SK-N-SH (cell line): Measurements from ENCODE around the gene DYNC1H1. TPM values are rescaled to one million over a fixed set of nuclear protein-coding genes. Genes with fewer than 3 reads are reported as not detected.

Experiments used
- CTCF ChIA-PET: fragments of 300-600, 350-600 bp; formaldehyde crosslinking; extraction: SDS; loops from one replicate; lab custom pipeline; 2021; lab: Yijun Ruan, JAX
- POLR2A ChIA-PET: fragments of 350-600 bp; sonication (Branson Sonifier 250); formaldehyde crosslinking; extraction: SDS; loops from one replicate; lab custom pipeline; 2020; ENCODE audit warnings: antibody characterized with exemption, inconsistent platforms; lab: Yijun Ruan, JAX
- DNase-seq: peaks from one replicate; pipeline ENCODE4 v3.0.0; 2012
- H2AFZ ChIP-seq: fragments of 200-600 bp; sonication (generic); 2 replicates; pipeline ENCODE4 v1.8.1; 2016; ENCODE audit warnings: antibody characterized with exemption, mild to moderate bottlenecking, low read depth
- H3F3A ChIP-seq: fragments of 200-600 bp; sonication (generic); replicated peaks from 2 replicates; pipeline ENCODE3; 2016; ENCODE audit warnings: antibody characterized with exemption, mild to moderate bottlenecking; ENCODE audit not compliant: insufficient read depth
- H3K27ac ChIP-seq, 2 experiments: fragments of 200-500 bp in 1 of 2; fragments of 200-600 bp in 1 of 2; sonication (Bioruptor generic) in 1 of 2; sonication (generic), shearing (Covaris generic) in 1 of 2; 2 replicates each; pipeline versions ENCODE4 v1.5.1 to v1.6.1; 2014 to 2016; ENCODE audit warnings: low read depth in 2 of 2, inconsistent platforms in 1 of 2, low read length in 1 of 2, mild to moderate bottlenecking in 1 of 2, mixed read lengths in 1 of 2
- H3K27me3 ChIP-seq: fragments of 200-600 bp; sonication (generic), shearing (Covaris generic); 2 replicates; pipeline ENCODE4 v1.6.1; 2016; ENCODE audit warnings: mixed run types; ENCODE audit not compliant: insufficient read depth
- H3K36me3 ChIP-seq, 2 experiments: fragments of 200-500 bp in 1 of 2; fragments of 200-600 bp in 1 of 2; sonication (Bioruptor generic) in 1 of 2; sonication (generic) in 1 of 2; replicated peaks in 1 of 2; 2 replicates each; pipeline versions ENCODE3 to v1.5.1; 2014 to 2016; ENCODE audit warnings: low read length in 1 of 2, mild to moderate bottlenecking in 1 of 2; ENCODE audit not compliant: insufficient read depth in 2 of 2, control insufficient read depth in 1 of 2
- H3K4me1 ChIP-seq, 2 experiments: fragments of 200-500 bp in 1 of 2; fragments of 200-600 bp in 1 of 2; sonication (Bioruptor generic) in 1 of 2; sonication (generic), shearing (Covaris generic) in 1 of 2; 2 replicates each; pipeline versions ENCODE4 v1.5.1 to v1.6.1; 2014 to 2016; ENCODE audit warnings: low read depth in 1 of 2, low read length in 1 of 2, mixed run types in 1 of 2; ENCODE audit not compliant: insufficient read depth in 2 of 2, control insufficient read depth in 1 of 2
- H3K4me2 ChIP-seq: fragments of 200-600 bp; sonication (generic), shearing (Covaris generic); 2 replicates; pipeline ENCODE4 v1.6.1; 2017; ENCODE audit warnings: mixed run types
- H3K4me3 ChIP-seq, 2 experiments: fragments of 200-500 bp in 1 of 2; fragments of 200-600 bp in 1 of 2; sonication (Bioruptor generic) in 1 of 2; sonication (generic), shearing (Covaris generic) in 1 of 2; 2 replicates each; pipeline versions ENCODE4 v1.5.1 to v1.8.1; 2014 to 2016; ENCODE audit warnings: low read depth in 2 of 2, inconsistent platforms in 1 of 2, low read length in 1 of 2, mild to moderate bottlenecking in 1 of 2, mixed read lengths in 1 of 2, moderate library complexity in 1 of 2
- H3K79me2 ChIP-seq: fragments of 200-600 bp; sonication (generic); 2 replicates; pipeline ENCODE4 v1.8.1; 2017; ENCODE audit warnings: mild to moderate bottlenecking; ENCODE audit not compliant: insufficient read depth
- H3K9ac ChIP-seq: fragments of 200-600 bp; sonication (generic); 2 replicates; pipeline ENCODE4 v1.6.1; 2017; ENCODE audit warnings: mixed run types
- H3K9me2 ChIP-seq: fragments of 200-600 bp; sonication (generic); 2 replicates; pipeline ENCODE4 v1.6.1; 2017; ENCODE audit warnings: mixed run types
- H3K9me3 ChIP-seq: fragments of 200-600 bp; sonication (generic); 2 replicates; pipeline ENCODE4 v1.6.1; 2017; ENCODE audit warnings: mixed run types, mild to moderate bottlenecking, moderate library complexity
- H4K20me1 ChIP-seq: fragments of 200-600 bp; sonication (generic); 2 replicates; pipeline ENCODE4 v1.6.1; 2017; ENCODE audit warnings: mild to moderate bottlenecking, mixed run types; ENCODE audit not compliant: insufficient read depth
- CHD2 ChIP-seq: fragments of 150-350 bp; IDR thresholded peaks from 2 replicates; pipeline ENCODE4 v1.6.1; 2018; ENCODE audit warnings: low read length; ENCODE audit not compliant: partially characterized antibody
- ELF1 ChIP-seq: IDR thresholded peaks from 2 replicates; pipeline ENCODE4 v1.4.0; 2012
- EZH2phosphoT487 ChIP-seq: fragments of 200-600 bp; sonication (generic); IDR thresholded peaks from 2 replicates; pipeline ENCODE4 v1.6.1; 2017; ENCODE audit warnings: low read depth, mixed run types, mild to moderate bottlenecking, antibody characterized with exemption, moderate library complexity, borderline replicate concordance
- FOXM1 ChIP-seq: IDR thresholded peaks from 2 replicates; pipeline ENCODE4 v1.4.0; 2012; ENCODE audit warnings: low read depth, mild to moderate bottlenecking
- GABPA ChIP-seq: IDR thresholded peaks from 2 replicates; pipeline ENCODE4 v1.4.0; 2012; ENCODE audit warnings: low read depth, mild to moderate bottlenecking
- GATA2 ChIP-seq: sonication (generic); formaldehyde crosslinking; IDR thresholded peaks from 2 replicates; pipeline ENCODE4 v1.5.0; 2020; ENCODE audit warnings: mild to moderate bottlenecking, missing genetic modification reagents
- JUND ChIP-seq: IDR thresholded peaks from 2 replicates; pipeline ENCODE4 v1.4.0; 2012
- MAX ChIP-seq: IDR thresholded peaks from 2 replicates; pipeline ENCODE4 v1.4.0; 2012; ENCODE audit warnings: low read depth
- POLR2AphosphoS5 ChIP-seq: IDR thresholded peaks from 2 replicates; pipeline ENCODE4 v1.6.1; 2012; ENCODE audit warnings: low read depth, low read length
- REST ChIP-seq: IDR thresholded peaks from 2 replicates; pipeline ENCODE4 v1.6.1; 2012; ENCODE audit warnings: mild to moderate bottlenecking, low read depth, low read length, moderate library complexity
- RXRA ChIP-seq: IDR thresholded peaks from 2 replicates; pipeline ENCODE4 v1.4.0; 2012; ENCODE audit warnings: low read depth, mild to moderate bottlenecking, borderline replicate concordance
- TCF12 ChIP-seq: IDR thresholded peaks from 2 replicates; pipeline ENCODE4 v1.4.0; 2012
- TEAD4 ChIP-seq: IDR thresholded peaks from 2 replicates; pipeline ENCODE4 v1.4.0; 2012; ENCODE audit warnings: mild to moderate bottlenecking, borderline replicate concordance; ENCODE audit not compliant: insufficient read depth
- USF2 ChIP-seq: fragments of 150-350 bp; IDR thresholded peaks from 2 replicates; pipeline ENCODE4 v1.6.1; 2017; ENCODE audit warnings: antibody characterized with exemption, low read length, low read depth, borderline replicate concordance
- YY1 ChIP-seq: IDR thresholded peaks from 2 replicates; pipeline ENCODE4 v1.4.0; 2012; ENCODE audit warnings: low read depth, mild to moderate bottlenecking
- ZBTB33 ChIP-seq: IDR thresholded peaks from 2 replicates; pipeline ENCODE4 v1.4.0; 2012; ENCODE audit warnings: low read depth, borderline replicate concordance
- WGBS: methylation state at CpG from one replicate; pipeline ENCODE4 v1.1.6; 2017; ENCODE audit warnings: low lambda C conversion rate; 5-methylcytosine and 5-hydroxymethylcytosine counted together
- polyA plus RNA-seq, 3 experiments: library from polyadenylated mRNA; depleted of rRNA; stranded (reverse); fragments of >200 nt; gene quantifications; 2 replicates each; pipeline ENCODE4 v1.2.3, GENCODE V29; 2012

The DYNC1H1 gene
- polyA plus RNA-seq, 1 of the 3 experiments (the other 2 are of a cell fraction), result 140 TPM

GRCh38 chr14:102005336-102005735 lies 41.0 kb downstream of the DYNC1H1 start:
- H3K4me3 ChIP-seq, result no peak overlapping the region
- H3K4me2 ChIP-seq, result no peak overlapping the region
- no peaks in the 10 kb centered on the region for H3K4me1 ChIP-seq
- peaks cover 85 to 93% of the 10 kb centered on the region in 2 experiments for H3K36me3 ChIP-seq
- no peaks in the 10 kb centered on the region for H3K9me3 ChIP-seq
- 99% methylated on average over 9 of the region's 9 CpGs for WGBS
- H4K20me1 ChIP-seq, result no peaks in the 10 kb centered on the region
- no peaks in the 10 kb centered on the region for H3K9me2 ChIP-seq
- H3K27me3 ChIP-seq, result no peaks in the 10 kb centered on the region
- H3K79me2 ChIP-seq, result peaks cover 8% of the 10 kb centered on the region
- no peak overlapping the region for H3K9ac ChIP-seq
- ChIA-PET POLR2A (no interaction called here), CTCF (no interaction called here)
- TF ChIP-seq EZH2phosphoT487, result no peak
- peaks cover 5% of the 10 kb centered on the region for H3F3A ChIP-seq
- H3K27ac ChIP-seq, result no peak overlapping the region; a peak in 1 of 4 replicates
- H2AFZ ChIP-seq, result no peak overlapping the region
- no peak for DNase-seq

- Histone ChIP-seq H3K36me3 (peaks cover 87 to 94% of the 10 kb centered on the region in 2 experiments), H3F3A (peaks cover 5% of the 10 kb centered on the region), H2AFZ (no peak overlapping the region), H3K4me2 (no peak overlapping the region), H3K79me2 (peaks cover 4% of the 10 kb centered on the region), H4K20me1 (no peaks in the 10 kb centered on the region), H3K27ac (no peak overlapping the region), H3K4me1 (no peaks in the 10 kb centered on the region), H3K27me3 (no peaks in the 10 kb centered on the region), H3K9me3 (no peaks in the 10 kb centered on the region), H3K9ac (no peak overlapping the region), H3K9me2 (no peaks in the 10 kb centered on the region), H3K4me3 (no peak overlapping the region)
- no peak for TF ChIP-seq POLR2AphosphoS5
- no peak for TF ChIP-seq ELF1
- TF ChIP-seq REST, result no peak
- TF ChIP-seq EZH2phosphoT487, result no peak
- TF ChIP-seq GABPA, result no peak
- no peak for TF ChIP-seq FOXM1
- TF ChIP-seq RXRA, result no peak
- no peak for TF ChIP-seq MAX
- no peak for TF ChIP-seq YY1
- no peak for TF ChIP-seq JUND
- no peak for TF ChIP-seq TEAD4
- TF ChIP-seq ZBTB33, result no peak
- no peak for TF ChIP-seq USF2
- TF ChIP-seq GATA2 (CRISPR knock-in tag), result no peak
- no peak for TF ChIP-seq CHD2
- TF ChIP-seq TCF12, result no peak
- no peak for DNase-seq
- ChIA-PET CTCF (interaction anchor here (3.9 kb wide), 1 partner anchor 47 kb away, joined by 11 read pairs; no protein-coding TSS in a partner anchor), POLR2A (no interaction called here)
- 87% methylated on average over 11 of the region's 14 CpGs for WGBS
These were observed 43.6 kb downstream of the DYNC1H1 start for GRCh38 chr14:102007916-102008418.
